Esophagus squamous epithelium (tissue), 4 donors: ENCODE data around the gene GTF2H4.

ENCODE experiments used
- CTCF ChIP-seq, 6 experiments: fragments of 450-650 bp in 4 of 6; fragments of 200-600 bp in 2 of 6; sonication (generic) in 2 of 6; IDR thresholded peaks; one replicate each; pipeline ENCODE4 v1.5.1; 2016 to 2019; ENCODE audit warnings: antibody characterized with exemption in 6 of 6, mild to moderate bottlenecking in 4 of 6, moderate library complexity in 4 of 6
- POLR2A ChIP-seq, 4 donors: fragments of 450-650 bp; IDR thresholded peaks; one replicate each; pipeline ENCODE4 v1.6.1; 2017; ENCODE audit warnings: antibody characterized with exemption in 4 of 4, mild to moderate bottlenecking in 4 of 4, moderate library complexity in 3 of 4

GRCh38 chr6:30944051-30944450, 36.0 kb downstream of the GTF2H4 start:
- no peak for TF ChIP-seq CTCF (IDR thresholded peaks at IDR 0.05)
- no peak for TF ChIP-seq POLR2A (IDR thresholded peaks at IDR 0.05)
